HepG2 (cell line): ENCODE data around the gene AP3D1. TPM values are rescaled to one million over a fixed set of nuclear protein-coding genes. Genes with fewer than 3 reads are reported as not detected.
A peak's percentile ranks its signal among the peaks of the same experiment; 100 is the strongest.

Experiments used
- ASH2L ChIP-seq: fragments of 300-600, 200-600 bp; sonication (generic); IDR thresholded peaks from 2 replicates; pipeline ENCODE4 v1.7.0; 2017; ENCODE audit warnings: low read depth, mild to moderate bottlenecking, moderate library complexity, mixed read lengths, low read length; ENCODE audit not compliant: insufficient read length
- ISX ChIP-seq: sonication (generic); formaldehyde crosslinking; conservative IDR thresholded peaks from 2 replicates; pipeline ENCODE4 v1.5.0; 2020; ENCODE audit warnings: missing genetic modification reagents
- KAT7 ChIP-seq: IDR thresholded peaks from 2 replicates; pipeline ENCODE4 v1.6.1; 2018; ENCODE audit warnings: borderline replicate concordance, missing compliant biosample characterization
- NR2C2 ChIP-seq: sonication (generic); formaldehyde crosslinking; IDR thresholded peaks from 2 replicates; pipeline ENCODE4 v1.4.0; 2020; ENCODE audit warnings: missing genetic modification reagents, mild to moderate bottlenecking, moderate library complexity, borderline replicate concordance
- PPARG ChIP-seq: conservative IDR thresholded peaks from 2 replicates; pipeline ENCODE4 v1.6.1; 2016; ENCODE audit warnings: missing biosample characterization, missing genetic modification reagents
- RXRB ChIP-seq: IDR thresholded peaks from 2 replicates; pipeline ENCODE4 v1.6.1; 2016; ENCODE audit warnings: borderline replicate concordance, missing genetic modification reagents, missing compliant biosample characterization
- SALL2 ChIP-seq: sonication (generic); formaldehyde crosslinking; IDR thresholded peaks from 2 replicates; pipeline ENCODE4 v1.8.1; 2023; ENCODE audit warnings: mild to moderate bottlenecking, missing genetic modification reagents, inconsistent platforms
- XBP1 ChIP-seq: sonication (generic); formaldehyde crosslinking; IDR thresholded peaks from 2 replicates; pipeline ENCODE4 v1.5.0; 2020; ENCODE audit warnings: missing genetic modification reagents
- ZKSCAN8 ChIP-seq: IDR thresholded peaks from 2 replicates; pipeline ENCODE4 v1.6.1; 2016; ENCODE audit warnings: borderline replicate concordance, missing genetic modification reagents, missing compliant biosample characterization
- ZNF232 ChIP-seq: sonication (generic); formaldehyde crosslinking; IDR thresholded peaks from 2 replicates; pipeline ENCODE4 v1.4.0; 2020; ENCODE audit warnings: missing genetic modification reagents, borderline replicate concordance
- ZNF563 ChIP-seq: sonication (generic); formaldehyde crosslinking; IDR thresholded peaks from 2 replicates; pipeline ENCODE4 v1.8.0; 2022; ENCODE audit warnings: mild to moderate bottlenecking, moderate library complexity, missing genetic modification reagents
- ZNF7 ChIP-seq: IDR thresholded peaks from 2 replicates; pipeline ENCODE4 v1.6.1; 2016; ENCODE audit warnings: missing biosample characterization, missing genetic modification reagents
- ZNF773 ChIP-seq: sonication (generic); formaldehyde crosslinking; IDR thresholded peaks from 2 replicates; pipeline ENCODE4 v1.4.0; 2020; ENCODE audit warnings: missing genetic modification reagents, borderline replicate concordance
- polyA plus RNA-seq, 8 experiments: library from polyadenylated mRNA; depleted of rRNA in 3 of 8; stranded (reverse) in 7 of 8; unstranded in 1 of 8; fragments of >200 nt; fragmentation: Illumina TruSeq in 4 of 8; extraction: Trizol in 4 of 8; gene quantifications; 2 replicates each; pipeline versions ENCODE4 v1.2.1 to v1.2.3, GENCODE V29; 2011 to 2016; ENCODE audit warnings: low read depth in 4 of 8, missing spikeins in 1 of 8, mixed read lengths in 1 of 8; ENCODE audit not compliant: insufficient read depth in 1 of 8
- total RNA-seq, 5 experiments: library from RNA; depleted of rRNA; stranded (reverse); fragments of >200 nt; fragmentation: Illumina TruSeq; extraction: Trizol; gene quantifications; 2 replicates each; pipeline ENCODE4 v1.2.3, GENCODE V29; 2016; ENCODE audit warnings: low read depth in 1 of 5
- TF ChIP-seq, protein P1 (sequence below): sonication (generic); formaldehyde crosslinking; IDR thresholded peaks from 2 replicates; pipeline ENCODE4; 2020; ENCODE audit warnings: missing genetic modification reagents, mild to moderate bottlenecking, borderline replicate concordance
- TF ChIP-seq, protein P2 (sequence below): sonication (generic); formaldehyde crosslinking; IDR thresholded peaks from 2 replicates; pipeline ENCODE4 v1.5.0; 2020; ENCODE audit warnings: mild to moderate bottlenecking, missing genetic modification reagents
- TF ChIP-seq, protein P3 (sequence below), 2 experiments: fragments of 450-650 bp in 1 of 2; sonication (generic) in 1 of 2; formaldehyde crosslinking in 1 of 2; IDR thresholded peaks; 2 replicates each; pipeline versions ENCODE4 v1.6.1 to v1.8.0; 2016 to 2022; ENCODE audit warnings: antibody characterized with exemption in 1 of 2, mild to moderate bottlenecking in 1 of 2, missing genetic modification reagents in 1 of 2

AP3D1 gene
- total and polyA plus RNA-seq, 2 of the 13 experiments (the other 11 are each of a cell fraction or from before 2014, with no cell fraction given) = 68.0 to 82.6 TPM

DNA sequence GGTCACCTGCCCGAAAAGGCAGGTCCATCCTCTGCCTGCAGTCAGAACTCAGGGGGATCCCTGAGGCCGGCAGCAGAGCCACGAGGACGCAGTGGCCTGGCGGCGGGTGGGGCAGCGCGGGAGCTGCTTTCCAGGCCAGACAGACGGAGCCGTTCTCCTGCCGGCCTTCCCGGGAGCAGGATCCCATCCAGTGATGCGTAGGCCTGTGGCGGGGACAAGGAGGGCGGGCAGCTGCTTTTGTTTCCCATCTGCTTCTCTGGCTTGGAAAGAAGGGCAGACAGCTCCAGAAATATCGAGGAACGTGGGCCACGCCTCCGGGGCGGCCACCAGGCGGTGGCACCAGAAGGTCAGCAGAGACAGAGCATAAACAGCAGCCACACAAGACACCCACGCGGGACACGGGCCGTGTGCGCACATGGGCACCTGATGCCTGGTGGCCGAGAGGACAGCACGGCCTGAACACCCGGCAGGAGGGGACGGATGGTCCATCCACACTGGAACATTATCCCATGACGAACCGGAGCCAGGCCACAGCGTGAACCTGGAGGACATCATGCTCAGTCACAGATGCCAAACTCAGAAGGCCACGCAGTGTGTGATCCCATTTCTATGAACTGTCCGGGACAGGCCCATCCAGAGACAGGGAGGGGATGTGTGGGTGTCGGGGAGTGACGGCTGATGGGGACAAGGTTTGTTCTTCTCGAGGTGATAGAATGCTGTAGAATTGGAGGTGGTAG, 86.4 kb downstream of the AP3D1 start (continued):
- TF ChIP-seq, protein P1, sequence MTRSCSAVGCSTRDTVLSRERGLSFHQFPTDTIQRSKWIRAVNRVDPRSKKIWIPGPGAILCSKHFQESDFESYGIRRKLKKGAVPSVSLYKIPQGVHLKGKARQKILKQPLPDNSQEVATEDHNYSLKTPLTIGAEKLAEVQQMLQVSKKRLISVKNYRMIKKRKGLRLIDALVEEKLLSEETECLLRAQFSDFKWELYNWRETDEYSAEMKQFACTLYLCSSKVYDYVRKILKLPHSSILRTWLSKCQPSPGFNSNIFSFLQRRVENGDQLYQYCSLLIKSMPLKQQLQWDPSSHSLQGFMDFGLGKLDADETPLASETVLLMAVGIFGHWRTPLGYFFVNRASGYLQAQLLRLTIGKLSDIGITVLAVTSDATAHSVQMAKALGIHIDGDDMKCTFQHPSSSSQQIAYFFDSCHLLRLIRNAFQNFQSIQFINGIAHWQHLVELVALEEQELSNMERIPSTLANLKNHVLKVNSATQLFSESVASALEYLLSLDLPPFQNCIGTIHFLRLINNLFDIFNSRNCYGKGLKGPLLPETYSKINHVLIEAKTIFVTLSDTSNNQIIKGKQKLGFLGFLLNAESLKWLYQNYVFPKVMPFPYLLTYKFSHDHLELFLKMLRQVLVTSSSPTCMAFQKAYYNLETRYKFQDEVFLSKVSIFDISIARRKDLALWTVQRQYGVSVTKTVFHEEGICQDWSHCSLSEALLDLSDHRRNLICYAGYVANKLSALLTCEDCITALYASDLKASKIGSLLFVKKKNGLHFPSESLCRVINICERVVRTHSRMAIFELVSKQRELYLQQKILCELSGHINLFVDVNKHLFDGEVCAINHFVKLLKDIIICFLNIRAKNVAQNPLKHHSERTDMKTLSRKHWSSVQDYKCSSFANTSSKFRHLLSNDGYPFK (CRISPR knock-in tag) = no peak
- TF ChIP-seq RXRB (CRISPR knock-in tag) (0 out of 2 replicates have a peak, but pooled peaks have one; percentile 28), ZNF232 (peak; percentile 5; the same call in 1 of the 2 replicates), ZNF563 (CRISPR knock-in tag) (no peak), XBP1 (CRISPR knock-in tag) (no peak), NR2C2 (no peak), SALL2 (CRISPR knock-in tag) (peak; percentile 54; the same call in 1 of the 2 replicates), ASH2L (no peak), PPARG (CRISPR knock-in tag) (no peak), KAT7 (CRISPR knock-in tag) (no peak), ZNF773 (CRISPR knock-in tag) (no peak), ZNF7 (CRISPR knock-in tag) (no peak), ZKSCAN8 (CRISPR knock-in tag) (no peak), ISX (CRISPR knock-in tag) (no peak)
- TF ChIP-seq, protein P2, sequence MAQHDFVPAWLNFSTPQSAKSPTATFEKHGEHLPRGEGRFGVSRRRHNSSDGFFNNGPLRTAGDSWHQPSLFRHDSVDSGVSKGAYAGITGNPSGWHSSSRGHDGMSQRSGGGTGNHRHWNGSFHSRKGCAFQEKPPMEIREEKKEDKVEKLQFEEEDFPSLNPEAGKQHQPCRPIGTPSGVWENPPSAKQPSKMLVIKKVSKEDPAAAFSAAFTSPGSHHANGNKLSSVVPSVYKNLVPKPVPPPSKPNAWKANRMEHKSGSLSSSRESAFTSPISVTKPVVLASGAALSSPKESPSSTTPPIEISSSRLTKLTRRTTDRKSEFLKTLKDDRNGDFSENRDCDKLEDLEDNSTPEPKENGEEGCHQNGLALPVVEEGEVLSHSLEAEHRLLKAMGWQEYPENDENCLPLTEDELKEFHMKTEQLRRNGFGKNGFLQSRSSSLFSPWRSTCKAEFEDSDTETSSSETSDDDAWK (CRISPR knock-in tag) = no peak
- TF ChIP-seq, protein P3, sequence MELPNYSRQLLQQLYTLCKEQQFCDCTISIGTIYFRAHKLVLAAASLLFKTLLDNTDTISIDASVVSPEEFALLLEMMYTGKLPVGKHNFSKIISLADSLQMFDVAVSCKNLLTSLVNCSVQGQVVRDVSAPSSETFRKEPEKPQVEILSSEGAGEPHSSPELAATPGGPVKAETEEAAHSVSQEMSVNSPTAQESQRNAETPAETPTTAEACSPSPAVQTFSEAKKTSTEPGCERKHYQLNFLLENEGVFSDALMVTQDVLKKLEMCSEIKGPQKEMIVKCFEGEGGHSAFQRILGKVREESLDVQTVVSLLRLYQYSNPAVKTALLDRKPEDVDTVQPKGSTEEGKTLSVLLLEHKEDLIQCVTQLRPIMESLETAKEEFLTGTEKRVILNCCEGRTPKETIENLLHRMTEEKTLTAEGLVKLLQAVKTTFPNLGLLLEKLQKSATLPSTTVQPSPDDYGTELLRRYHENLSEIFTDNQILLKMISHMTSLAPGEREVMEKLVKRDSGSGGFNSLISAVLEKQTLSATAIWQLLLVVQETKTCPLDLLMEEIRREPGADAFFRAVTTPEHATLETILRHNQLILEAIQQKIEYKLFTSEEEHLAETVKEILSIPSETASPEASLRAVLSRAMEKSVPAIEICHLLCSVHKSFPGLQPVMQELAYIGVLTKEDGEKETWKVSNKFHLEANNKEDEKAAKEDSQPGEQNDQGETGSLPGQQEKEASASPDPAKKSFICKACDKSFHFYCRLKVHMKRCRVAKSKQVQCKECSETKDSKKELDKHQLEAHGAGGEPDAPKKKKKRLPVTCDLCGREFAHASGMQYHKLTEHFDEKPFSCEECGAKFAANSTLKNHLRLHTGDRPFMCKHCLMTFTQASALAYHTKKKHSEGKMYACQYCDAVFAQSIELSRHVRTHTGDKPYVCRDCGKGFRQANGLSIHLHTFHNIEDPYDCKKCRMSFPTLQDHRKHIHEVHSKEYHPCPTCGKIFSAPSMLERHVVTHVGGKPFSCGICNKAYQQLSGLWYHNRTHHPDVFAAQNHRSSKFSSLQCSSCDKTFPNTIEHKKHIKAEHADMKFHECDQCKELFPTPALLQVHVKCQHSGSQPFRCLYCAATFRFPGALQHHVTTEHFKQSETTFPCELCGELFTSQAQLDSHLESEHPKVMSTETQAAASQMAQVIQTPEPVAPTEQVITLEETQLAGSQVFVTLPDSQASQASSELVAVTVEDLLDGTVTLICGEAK (IDR thresholded peaks at IDR 0.05) = no peak
- TF ChIP-seq, protein P3 (CRISPR knock-in tag; IDR thresholded peaks at IDR 0.05) = no peak
